WTC11 (cell line): ENCODE data around the gene POU5F1. TPM values are rescaled to one million over a fixed set of nuclear protein-coding genes. Genes with fewer than 3 reads are reported as not detected.
"Not testable (repeated sequence)": the region's sequence is repeated elsewhere in the genome, so short reads cannot be mapped to it uniquely, and the experiment has no call there.

ENCODE experiments used
- ATAC-seq: fragments of 200-7000 bp; cut with Tn5 transposase; 2 replicates; pipeline ENCODE4 v1.10.0; 2021; ENCODE audit warnings: mild to moderate bottlenecking, moderate library complexity
- CTCF ChIA-PET: fragments of 300-600 bp; sonication (Branson Sonifier 250); formaldehyde crosslinking; loops from one replicate; lab custom pipeline; 2021; ENCODE audit warnings: antibody characterized with exemption; lab: Charles Lee
- POLR2A ChIA-PET: fragments of 350-600 bp; sonication (Branson Sonifier 250); formaldehyde crosslinking; loops from one replicate; lab custom pipeline; 2021; ENCODE audit warnings: antibody characterized with exemption; lab: Charles Lee
- DNase-seq: peaks from one replicate; pipeline ENCODE4 v3.0.0; 2021; ENCODE audit warnings: low spot score
- H3K27ac Mint-ChIP-seq: 2 replicates; pipeline ENCODE4 v1.8.0; 2021; ENCODE audit warnings: mixed read lengths
- H3K27me3 Mint-ChIP-seq: 2 replicates; pipeline ENCODE4 v1.8.0; 2021; ENCODE audit warnings: low read depth, mild to moderate bottlenecking, moderate library complexity, mixed read lengths
- H3K36me3 Mint-ChIP-seq: 2 replicates; pipeline ENCODE4 v1.8.0; 2021; ENCODE audit warnings: mixed read lengths
- H3K4me1 Mint-ChIP-seq: 2 replicates; pipeline ENCODE4 v1.8.0; 2022; ENCODE audit warnings: mixed read lengths
- H3K4me3 Mint-ChIP-seq: 2 replicates; pipeline ENCODE4 v1.8.0; 2021; ENCODE audit warnings: mild to moderate bottlenecking, moderate library complexity, mixed read lengths
- H3K9me3 Mint-ChIP-seq: 2 replicates; pipeline ENCODE4 v1.8.0; 2021; ENCODE audit warnings: mixed read lengths
- E2F4 ChIP-seq: sonication (generic); formaldehyde crosslinking; IDR thresholded peaks from 2 replicates; pipeline ENCODE4 v1.8.1; 2022; ENCODE audit warnings: low read depth, mild to moderate bottlenecking, moderate library complexity, missing genetic modification reagents, borderline replicate concordance
- HMGXB4 ChIP-seq: sonication (generic); formaldehyde crosslinking; IDR thresholded peaks from 2 replicates; pipeline ENCODE4 v1.8.1; 2023; ENCODE audit warnings: mild to moderate bottlenecking, moderate library complexity, missing genetic modification reagents
- JAZF1 ChIP-seq: fragments of 250-450 bp; sonication (Bioruptor Pico); IDR thresholded peaks from 2 replicates; pipeline ENCODE4 v1.9.0; 2021; ENCODE audit warnings: moderate library complexity, mild to moderate bottlenecking, inconsistent platforms
- PRRX2 ChIP-seq: fragments of 250-450 bp; sonication (Bioruptor Pico); IDR thresholded peaks from 2 replicates; pipeline ENCODE4 v1.8.0; 2021; ENCODE audit warnings: mild to moderate bottlenecking
- TP53 ChIP-seq: sonication (generic); formaldehyde crosslinking; IDR thresholded peaks from 2 replicates; pipeline ENCODE4 v1.8.1; 2023; ENCODE audit warnings: mild to moderate bottlenecking, missing genetic modification reagents
- ZNF121 ChIP-seq: sonication (generic); formaldehyde crosslinking; IDR thresholded peaks from 2 replicates; pipeline ENCODE4 v1.8.0; 2023; ENCODE audit warnings: missing genetic modification reagents
- ZNF425 ChIP-seq: fragments of 250-450 bp; sonication (Bioruptor Pico); conservative IDR thresholded peaks from 2 replicates; pipeline ENCODE4 v1.9.0; 2021; ENCODE audit warnings: mild to moderate bottlenecking
- total RNA-seq: library from RNA; stranded (reverse); gene quantifications from 3 replicates; pipeline ENCODE4 v1.2.3, GENCODE V29; 2021

POU5F1 gene
- total RNA-seq, 1 experiment from 2014 or later, result 2,735 TPM

- POLR2A ChIA-PET, result not testable (repeated sequence)
Observed at GRCh38 chr6:31199105-31199452, 28.6 kb upstream of the POU5F1 start.

GRCh38 chr6:31197559-31198305, 27.2 kb upstream of the POU5F1 start:
- ChIA-PET POLR2A (interaction anchor here (0.6 kb wide), 1 partner anchor 83 kb away, joined by 3 read pairs; no protein-coding TSS in a partner anchor), CTCF (interaction anchor here (0.6 to 4.1 kb wide), 7 partner anchors 13 to 177 kb away, joined by 3 to 60 read pairs (median 5); no protein-coding TSS in a partner anchor)
- TF ChIP-seq ZNF425 (CRISPR knock-in tag), result no peak
- no peak for TF ChIP-seq JAZF1 (CRISPR knock-in tag)
- TF ChIP-seq E2F4 (CRISPR knock-in tag), result no peak
- TF ChIP-seq HMGXB4 (CRISPR knock-in tag), result 0 out of 2 replicates have a peak, but pooled peaks have one; percentile 9
- TF ChIP-seq PRRX2, result no peak
- no peak for TF ChIP-seq TP53 (CRISPR knock-in tag)
- ATAC-seq (peak; percentile 42), DNase-seq (peak; percentile 70)
- H3K27me3 Mint-ChIP-seq, result no peaks in the 10 kb centered on the region; the same call in 1 of the 2 replicates
- peak overlapping the region; percentile 83 for H3K4me3 Mint-ChIP-seq
- peaks cover 20% of the 10 kb centered on the region for H3K36me3 Mint-ChIP-seq
- H3K9me3 Mint-ChIP-seq, result peaks cover 27% of the 10 kb centered on the region
- peaks cover 6% of the 10 kb centered on the region for H3K4me1 Mint-ChIP-seq
- H3K27ac Mint-ChIP-seq, result no peak overlapping the region

More at GRCh38 chr6:31199105-31199452, 28.6 kb upstream of the POU5F1 start:
- peaks cover 20% of the 10 kb centered on the region for H3K4me1 Mint-ChIP-seq
- H3K27me3 Mint-ChIP-seq, H3K27ac Mint-ChIP-seq, DNase-seq, H3K4me3 Mint-ChIP-seq, ATAC-seq: not testable (repeated sequence)
- H3K36me3 Mint-ChIP-seq, result peaks cover 20% of the 10 kb centered on the region
- CTCF ChIA-PET, result interaction anchor here (4.1 kb wide), 1 partner anchor 169 kb away, joined by 60 read pairs; no protein-coding TSS in a partner anchor
- peaks cover 27% of the 10 kb centered on the region for H3K9me3 Mint-ChIP-seq

- H3K36me3 Mint-ChIP-seq, result peaks cover 19% of the 10 kb centered on the region
- not testable (repeated sequence) for DNase-seq, H3K27me3 Mint-ChIP-seq, ATAC-seq, H3K4me1 Mint-ChIP-seq
- ChIA-PET CTCF (interaction anchor here (0.5 to 4.1 kb wide), 19 partner anchors 15 to 477 kb away, joined by 3 to 60 read pairs (median 3); partner anchors contain the start of gene TCF19), POLR2A (interaction anchor here (0.6 kb wide), 1 partner anchor 52 kb away, joined by 3 read pairs; no protein-coding TSS in a partner anchor)
- peak overlapping the region; percentile 91 for H3K27ac Mint-ChIP-seq
- H3K9me3 Mint-ChIP-seq, result peaks cover 27% of the 10 kb centered on the region
- H3K4me3 Mint-ChIP-seq, result peak overlapping the region; percentile 83
- TF ChIP-seq ZNF121 (CRISPR knock-in tag), result peak; percentile 62; the same call in 1 of the 2 replicates
Observed at GRCh38 chr6:31196251-31197022, 26.0 kb upstream of the POU5F1 start.

GRCh38 chr6:31195308-31195979, 25.0 kb upstream of the POU5F1 start:
- not testable (repeated sequence) for H3K4me1 Mint-ChIP-seq, ATAC-seq, DNase-seq, H3K4me3 Mint-ChIP-seq, H3K27ac Mint-ChIP-seq, H3K27me3 Mint-ChIP-seq
- H3K36me3 Mint-ChIP-seq, result peaks cover 14% of the 10 kb centered on the region
- POLR2A ChIA-PET, result interaction anchor here (0.6 kb wide), 1 partner anchor 53 kb away, joined by 3 read pairs; no protein-coding TSS in a partner anchor
- CTCF ChIA-PET, result interaction anchor here (0.6 to 4.1 kb wide), 7 partner anchors 24 to 211 kb away, joined by 3 to 60 read pairs (median 3); no protein-coding TSS in a partner anchor
- H3K9me3 Mint-ChIP-seq, result peaks cover 19% of the 10 kb centered on the region
